Gastrocnemius medialis (tissue), 4 donors: ENCODE measurements around the gene GUCY2C.

Experiments
- POLR2A ChIP-seq, 2 donors: fragments of 450-650 bp; IDR thresholded peaks; one replicate each; pipeline ENCODE4 v1.6.1; 2017; ENCODE audit warnings: antibody characterized with exemption in 2 of 2, mild to moderate bottlenecking in 2 of 2, moderate library complexity in 2 of 2
- TF ChIP-seq, protein P1 (sequence below), 5 experiments: fragments of 450-650 bp in 3 of 5; fragments of 200-600 bp in 2 of 5; sonication (generic) in 2 of 5; IDR thresholded peaks in 4 of 5; conservative IDR thresholded peaks in 1 of 5; 1 replicate in 4 of 5; 2 replicates in 1 of 5; pipeline ENCODE4 v1.5.1; 2016 to 2019; ENCODE audit warnings: antibody characterized with exemption in 5 of 5, mild to moderate bottlenecking in 3 of 5, moderate library complexity in 3 of 5

DNA sequence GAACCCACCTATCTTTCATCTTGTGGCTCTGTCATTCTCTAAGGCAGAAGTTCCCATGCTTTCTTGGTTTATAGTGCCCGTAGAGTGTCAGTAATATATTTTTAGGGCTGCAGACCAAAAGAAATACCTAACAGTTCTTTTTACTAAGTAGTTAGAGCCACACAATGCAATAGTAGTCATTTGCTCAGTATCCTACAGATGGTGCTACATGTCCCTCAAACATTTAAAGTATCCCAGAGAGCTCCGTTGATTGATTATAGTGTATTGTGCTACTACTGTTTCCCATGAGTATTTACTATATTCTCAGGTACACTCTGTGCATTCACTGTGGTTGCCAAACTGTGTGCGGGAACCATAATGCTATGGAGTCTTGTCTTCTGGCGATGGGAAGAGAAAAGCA lies 124.0 kb downstream of the GUCY2C start:
- TF ChIP-seq, protein P1, sequence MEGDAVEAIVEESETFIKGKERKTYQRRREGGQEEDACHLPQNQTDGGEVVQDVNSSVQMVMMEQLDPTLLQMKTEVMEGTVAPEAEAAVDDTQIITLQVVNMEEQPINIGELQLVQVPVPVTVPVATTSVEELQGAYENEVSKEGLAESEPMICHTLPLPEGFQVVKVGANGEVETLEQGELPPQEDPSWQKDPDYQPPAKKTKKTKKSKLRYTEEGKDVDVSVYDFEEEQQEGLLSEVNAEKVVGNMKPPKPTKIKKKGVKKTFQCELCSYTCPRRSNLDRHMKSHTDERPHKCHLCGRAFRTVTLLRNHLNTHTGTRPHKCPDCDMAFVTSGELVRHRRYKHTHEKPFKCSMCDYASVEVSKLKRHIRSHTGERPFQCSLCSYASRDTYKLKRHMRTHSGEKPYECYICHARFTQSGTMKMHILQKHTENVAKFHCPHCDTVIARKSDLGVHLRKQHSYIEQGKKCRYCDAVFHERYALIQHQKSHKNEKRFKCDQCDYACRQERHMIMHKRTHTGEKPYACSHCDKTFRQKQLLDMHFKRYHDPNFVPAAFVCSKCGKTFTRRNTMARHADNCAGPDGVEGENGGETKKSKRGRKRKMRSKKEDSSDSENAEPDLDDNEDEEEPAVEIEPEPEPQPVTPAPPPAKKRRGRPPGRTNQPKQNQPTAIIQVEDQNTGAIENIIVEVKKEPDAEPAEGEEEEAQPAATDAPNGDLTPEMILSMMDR (IDR thresholded peaks at IDR 0.05 in 4 of 5, conservative IDR thresholded peaks at IDR 0.05 in 1 of 5) = no peak
- TF ChIP-seq POLR2A (IDR thresholded peaks at IDR 0.05) = no peak
